Endodermal cell (in vitro differentiated cells): ENCODE measurements around the gene SPATA7. TPM values are rescaled to one million over a fixed set of nuclear protein-coding genes. Genes with fewer than 3 reads are reported as not detected.

Source experiments
- DNase-seq: peaks from one replicate; pipeline ENCODE4 v3.0.0-alpha.2; 2017
- H3K27ac ChIP-seq: 2 replicates; pipeline ENCODE4 v1.5.1; 2013; ENCODE audit warnings: mild to moderate bottlenecking, low read depth, low read length, moderate library complexity
- H3K27me3 ChIP-seq: 2 replicates; pipeline ENCODE4 v1.6.1; 2013; ENCODE audit warnings: mild to moderate bottlenecking, low read length, moderate library complexity; ENCODE audit not compliant: insufficient read depth, control insufficient read depth, poor library complexity, severe bottlenecking
- H3K36me3 ChIP-seq: 2 replicates; pipeline ENCODE4 v1.7.0; 2013; ENCODE audit warnings: mild to moderate bottlenecking, low read length, moderate library complexity; ENCODE audit not compliant: control insufficient read depth, insufficient read depth
- H3K4me1 ChIP-seq: one replicate; pipeline ENCODE4 v1.7.0; 2013; ENCODE audit warnings: low read length; ENCODE audit not compliant: control insufficient read depth, insufficient read depth
- H3K4me3 ChIP-seq: 2 replicates; pipeline ENCODE4 v1.5.1; 2013; ENCODE audit warnings: mild to moderate bottlenecking, low read length, moderate library complexity
- H3K9ac ChIP-seq: 2 replicates; pipeline ENCODE4 v1.6.1; 2013; ENCODE audit warnings: mild to moderate bottlenecking, low read length, moderate library complexity; ENCODE audit not compliant: poor library complexity, severe bottlenecking; ENCODE audit errors: extremely low read depth
- H3K9me3 ChIP-seq: 2 replicates; pipeline ENCODE4 v1.6.1; 2013; ENCODE audit warnings: mild to moderate bottlenecking, low read length, moderate library complexity; ENCODE audit not compliant: control insufficient read depth
- H3K27ac Mint-ChIP-seq: 2 replicates; pipeline ENCODE4 v1.8.0; 2020; ENCODE audit warnings: mixed read lengths
- H3K27me3 Mint-ChIP-seq: 2 replicates; pipeline ENCODE4 v1.8.0; 2021; ENCODE audit warnings: mild to moderate bottlenecking, mixed read lengths; ENCODE audit not compliant: insufficient read depth
- H3K36me3 Mint-ChIP-seq: 2 replicates; pipeline ENCODE4 v1.8.0; 2020; ENCODE audit warnings: low read depth, mixed read lengths
- H3K4me1 Mint-ChIP-seq: 2 replicates; pipeline ENCODE4 v1.8.0; 2020; ENCODE audit warnings: mixed read lengths
- H3K4me3 Mint-ChIP-seq: 2 replicates; pipeline ENCODE4 v1.8.0; 2020; ENCODE audit warnings: mild to moderate bottlenecking, moderate library complexity, mixed read lengths
- H3K9me3 Mint-ChIP-seq: 2 replicates; pipeline ENCODE4 v1.8.0; 2020; ENCODE audit warnings: mild to moderate bottlenecking, mixed read lengths
- WGBS, 2 experiments: methylation state at CpG; one replicate each; pipeline versions ENCODE4 v1.1.5 to v1.1.7; 2013; ENCODE audit warnings: missing lambda C conversion rate in 2 of 2, mixed read lengths in 1 of 2; ENCODE audit not compliant: insufficient coverage in 1 of 2, insufficient read length in 1 of 2; 5-methylcytosine and 5-hydroxymethylcytosine counted together
- long read RNA-seq, 4 experiments: library from polyadenylated mRNA in 2 of 4; library from RNA in 1 of 4; library from capped mRNA in 1 of 4; stranded (forward) in 3 of 4; unstranded in 1 of 4; transcript quantifications; one replicate each; pipeline ENCODE4 v2.0.0, GENCODE V29; 2020 to 2021; ENCODE audit warnings: inconsistent platforms in 1 of 4
- polyA plus RNA-seq, 2 experiments: library from polyadenylated mRNA; stranded (reverse); fragments of 50-300 nt; gene quantifications; one replicate each; pipeline ENCODE4 v1.2.3, GENCODE V29; 2013
- total RNA-seq, 2 donors: library from RNA; stranded (reverse); fragmentation: NEBNext Ultra II Directional in 1 of 2; extraction: Animal tissue kit (Norgen Biotek cat#: 25700) in 1 of 2; gene quantifications; 2 replicates in 1 of 2; 3 replicates in 1 of 2; pipeline ENCODE4 v1.2.1, GENCODE V29; 2021
- TF ChIP-seq, protein P1 (sequence below): fragments of 200-600 bp; sonication (generic); conservative IDR thresholded peaks from 2 replicates; pipeline ENCODE4 v1.5.0; 2021; ENCODE audit warnings: antibody characterized with exemption, mild to moderate bottlenecking

The SPATA7 gene, protein sequence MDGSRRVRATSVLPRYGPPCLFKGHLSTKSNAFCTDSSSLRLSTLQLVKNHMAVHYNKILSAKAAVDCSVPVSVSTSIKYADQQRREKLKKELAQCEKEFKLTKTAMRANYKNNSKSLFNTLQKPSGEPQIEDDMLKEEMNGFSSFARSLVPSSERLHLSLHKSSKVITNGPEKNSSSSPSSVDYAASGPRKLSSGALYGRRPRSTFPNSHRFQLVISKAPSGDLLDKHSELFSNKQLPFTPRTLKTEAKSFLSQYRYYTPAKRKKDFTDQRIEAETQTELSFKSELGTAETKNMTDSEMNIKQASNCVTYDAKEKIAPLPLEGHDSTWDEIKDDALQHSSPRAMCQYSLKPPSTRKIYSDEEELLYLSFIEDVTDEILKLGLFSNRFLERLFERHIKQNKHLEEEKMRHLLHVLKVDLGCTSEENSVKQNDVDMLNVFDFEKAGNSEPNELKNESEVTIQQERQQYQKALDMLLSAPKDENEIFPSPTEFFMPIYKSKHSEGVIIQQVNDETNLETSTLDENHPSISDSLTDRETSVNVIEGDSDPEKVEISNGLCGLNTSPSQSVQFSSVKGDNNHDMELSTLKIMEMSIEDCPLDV
- 10 to 100 TPM; 20.6 to 47.0 TPM for total RNA-seq
- polyA plus RNA-seq (2013, experiment 1 of 2): 22.0 TPM
- polyA plus RNA-seq (2013, experiment 2 of 2): 21.2 TPM
- long read RNA-seq, experiment 1, partial matches to known transcripts: 1 of 7 reads
- long read RNA-seq, experiment 1, other reads (novel, unspliced or antisense): 3 of 7 reads
- long read RNA-seq, experiment 2, transcript SPATA7-202 (11 exons, 1,891 nt): minor isoform, 8 of 50 reads
- long read RNA-seq, experiment 2, transcript SPATA7-203 (12 exons, 2,123 nt): major isoform, 16 of 50 reads
- long read RNA-seq, experiment 2, partial matches to known transcripts: 3 of 50 reads
- long read RNA-seq, experiment 2, other reads (novel, unspliced or antisense): 23 of 50 reads
- long read RNA-seq, experiment 3, transcript SPATA7-203 (12 exons, 2,123 nt): major isoform, 26 of 71 reads
- long read RNA-seq, experiment 3, transcript SPATA7-202 (11 exons, 1,891 nt): minor isoform, 13 of 71 reads
- long read RNA-seq, experiment 3, partial matches to known transcripts: 3 of 71 reads
- long read RNA-seq, experiment 3, other reads (novel, unspliced or antisense): 28 of 71 reads
- long read RNA-seq, experiment 4, transcript SPATA7-203 (12 exons, 2,123 nt): major isoform, 23 of 60 reads
- long read RNA-seq, experiment 4, transcript SPATA7-202 (11 exons, 1,891 nt): minor isoform, 10 of 60 reads
- long read RNA-seq, experiment 4, partial matches to known transcripts: 6 of 60 reads
- long read RNA-seq, experiment 4, other reads (novel, unspliced or antisense): 20 of 60 reads

DNA sequence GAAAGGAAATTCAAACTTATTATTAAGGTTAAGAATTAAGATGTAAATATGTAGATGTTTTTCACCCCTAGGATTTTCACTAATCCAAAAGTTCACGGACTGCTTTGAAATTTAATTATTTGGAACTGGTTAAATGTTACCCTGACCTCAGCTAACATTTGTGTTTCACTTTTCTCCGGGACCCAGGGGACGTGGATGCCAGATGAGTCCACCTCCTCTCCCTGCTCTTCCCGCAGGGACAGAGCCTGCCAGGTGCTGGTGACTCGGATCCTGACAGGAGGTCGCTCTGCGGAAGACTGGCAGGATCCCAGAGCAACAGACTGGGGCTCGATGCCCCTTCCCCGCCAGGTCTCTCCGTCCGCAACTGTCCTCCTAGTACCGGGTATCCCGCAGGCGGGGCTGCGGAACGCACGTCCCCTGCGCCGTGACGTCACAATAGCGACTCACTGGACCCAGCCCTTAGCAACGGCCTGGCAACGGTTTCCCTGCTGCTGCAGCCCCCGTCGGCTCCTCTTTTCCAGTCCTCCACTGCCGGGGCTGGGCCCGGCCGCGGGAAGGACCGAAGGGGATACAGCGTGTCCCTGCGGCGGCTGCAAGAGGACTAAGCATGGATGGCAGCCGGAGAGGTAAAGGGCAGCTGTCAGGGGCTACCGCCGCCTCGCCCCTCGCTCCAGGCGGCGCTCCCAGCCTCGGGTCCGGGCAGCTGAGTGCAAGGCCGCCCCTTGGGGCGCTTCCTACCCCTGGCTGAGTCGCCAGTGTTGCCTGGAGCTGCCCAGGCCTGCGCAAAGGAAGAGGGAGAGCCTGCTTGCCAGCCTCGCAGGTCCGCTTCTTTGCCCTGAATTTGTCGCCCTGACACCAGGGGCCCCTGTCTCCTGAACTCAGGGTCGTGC is at the start of gene SPATA7:
TSS of gene SPATA7 (plus strand) at position 446 of the 890 bp plus-strand sequence. CDS start at position 608, 162 bp downstream.
- Histone ChIP-seq H3K9me3 (no peaks in the 10 kb centered on the region), H3K27me3 (no peaks in the 10 kb centered on the region), H3K27ac (peak within 1 kb of the TSS; percentile 93), H3K4me3 (peak within 1 kb of the TSS; percentile 95), H3K4me1 (peaks cover 8% of the 10 kb centered on the region), H3K9ac (peak within 1 kb of the TSS; percentile 76), H3K36me3 (no peaks in the 10 kb centered on the region)
- Mint-ChIP-seq H3K9me3 (no peaks in the 10 kb centered on the region), H3K4me1 (peaks cover 24% of the 10 kb centered on the region), H3K27ac (peak within 1 kb of the TSS; percentile 97), H3K36me3 (no peaks in the 10 kb centered on the region), H3K4me3 (peak within 1 kb of the TSS; percentile 84), H3K27me3 (peaks cover 11% of the 10 kb centered on the region)
- TF ChIP-seq, protein P1, sequence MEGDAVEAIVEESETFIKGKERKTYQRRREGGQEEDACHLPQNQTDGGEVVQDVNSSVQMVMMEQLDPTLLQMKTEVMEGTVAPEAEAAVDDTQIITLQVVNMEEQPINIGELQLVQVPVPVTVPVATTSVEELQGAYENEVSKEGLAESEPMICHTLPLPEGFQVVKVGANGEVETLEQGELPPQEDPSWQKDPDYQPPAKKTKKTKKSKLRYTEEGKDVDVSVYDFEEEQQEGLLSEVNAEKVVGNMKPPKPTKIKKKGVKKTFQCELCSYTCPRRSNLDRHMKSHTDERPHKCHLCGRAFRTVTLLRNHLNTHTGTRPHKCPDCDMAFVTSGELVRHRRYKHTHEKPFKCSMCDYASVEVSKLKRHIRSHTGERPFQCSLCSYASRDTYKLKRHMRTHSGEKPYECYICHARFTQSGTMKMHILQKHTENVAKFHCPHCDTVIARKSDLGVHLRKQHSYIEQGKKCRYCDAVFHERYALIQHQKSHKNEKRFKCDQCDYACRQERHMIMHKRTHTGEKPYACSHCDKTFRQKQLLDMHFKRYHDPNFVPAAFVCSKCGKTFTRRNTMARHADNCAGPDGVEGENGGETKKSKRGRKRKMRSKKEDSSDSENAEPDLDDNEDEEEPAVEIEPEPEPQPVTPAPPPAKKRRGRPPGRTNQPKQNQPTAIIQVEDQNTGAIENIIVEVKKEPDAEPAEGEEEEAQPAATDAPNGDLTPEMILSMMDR: no peak
- peak; percentile 97 for DNase-seq
- WGBS, 2 experiments: 0 to 1% methylated on average over 15 to 49 of the region's 50 CpGs

DNA sequence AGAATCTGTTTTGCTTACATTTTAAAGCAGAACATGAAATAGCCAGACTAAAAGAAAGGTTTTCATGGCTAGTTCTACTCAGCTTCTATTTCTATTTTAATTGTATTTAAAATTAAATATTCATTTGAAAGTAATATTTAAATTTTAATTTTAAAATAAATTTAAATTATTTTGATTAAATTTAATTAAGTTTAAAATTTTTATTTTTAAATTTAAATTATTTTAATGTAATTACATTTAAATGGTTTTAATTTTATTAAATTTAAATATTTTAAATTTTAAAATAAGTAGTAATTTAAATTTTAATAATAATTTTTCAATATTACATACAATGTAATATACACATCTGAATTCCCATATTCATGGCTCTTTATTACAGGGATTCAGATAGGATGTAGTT is 45.1 kb upstream of the SPATA7 start:
- no peak overlapping the region for H3K9ac ChIP-seq
- Mint-ChIP-seq H3K9me3 (no peaks in the 10 kb centered on the region), H3K27me3 (no peaks in the 10 kb centered on the region), H3K4me1 (no peaks in the 10 kb centered on the region), H3K27ac (no peak overlapping the region), H3K36me3 (no peaks in the 10 kb centered on the region), H3K4me3 (no peak overlapping the region)
- H3K4me3 ChIP-seq: no peak overlapping the region
- TF ChIP-seq, protein P1: no peak
- H3K27me3 ChIP-seq: no peaks in the 10 kb centered on the region
- DNase-seq: no peak
- no peak overlapping the region for H3K27ac ChIP-seq
- no peaks in the 10 kb centered on the region for H3K9me3 ChIP-seq
- no peaks in the 10 kb centered on the region for H3K4me1 ChIP-seq
- no peaks in the 10 kb centered on the region for H3K36me3 ChIP-seq
